GM06990 (cell line): Measurements from ENCODE around the gene CBARP.

Source experiments
- DNase-seq: peaks from one replicate; pipeline ENCODE4 v3.0.0-alpha.2; 2011; ENCODE audit not compliant: insufficient read length; ENCODE audit errors: extremely low read depth
- H3K27me3 ChIP-seq: replicated peaks from 2 replicates; pipeline ENCODE4 v1.6.0; 2011; ENCODE audit warnings: low read length; ENCODE audit not compliant: control insufficient read depth, insufficient read depth
- H3K36me3 ChIP-seq: 2 replicates; pipeline ENCODE4 v1.5.1; 2011; ENCODE audit warnings: low read length; ENCODE audit not compliant: control insufficient read depth, insufficient read depth
- H3K4me3 ChIP-seq: replicated peaks from 2 replicates; pipeline ENCODE4 v1.5.1; 2011; ENCODE audit warnings: low read depth, mild to moderate bottlenecking, control low read depth, low read length
- CTCF ChIP-seq: IDR thresholded peaks from 2 replicates; pipeline ENCODE4 v1.5.1; 2011; ENCODE audit warnings: low read length, control low read depth, mild to moderate bottlenecking, inconsistent platforms; ENCODE audit not compliant: insufficient read depth, poor library complexity, severe bottlenecking

CBARP gene

GRCh38 chr19:1218751-1219567, 18.8 kb downstream of the CBARP start:
- H3K36me3 ChIP-seq: peaks cover 21% of the 10 kb centered on the region
- H3K27me3 ChIP-seq: no peaks in the 10 kb centered on the region
- TF ChIP-seq CTCF: no peak
- H3K4me3 ChIP-seq: no peak overlapping the region
- no peak for DNase-seq

GRCh38 chr19:1217366-1217765, 20.4 kb downstream of the CBARP start:
- TF ChIP-seq CTCF: no peak
- Histone ChIP-seq H3K4me3 (no peak overlapping the region), H3K27me3 (no peaks in the 10 kb centered on the region), H3K36me3 (peaks cover 14% of the 10 kb centered on the region)
- DNase-seq: no peak

- Histone ChIP-seq H3K27me3 (no peaks in the 10 kb centered on the region), H3K4me3 (no peak overlapping the region), H3K36me3 (peaks cover 14% of the 10 kb centered on the region)
- no peak for TF ChIP-seq CTCF
- no peak for DNase-seq
Observed at GRCh38 chr19:1216756-1217155, 21.0 kb downstream of the CBARP start.

- H3K36me3 ChIP-seq: peaks cover 11% of the 10 kb centered on the region
- no peaks in the 10 kb centered on the region for H3K27me3 ChIP-seq
- DNase-seq: peak; percentile 6
- H3K4me3 ChIP-seq: no peak overlapping the region
- no peak for TF ChIP-seq CTCF
Observed at GRCh38 chr19:1214862-1215731, 22.7 kb downstream of the CBARP start.

GRCh38 chr19:1214299-1214861, 23.4 kb downstream of the CBARP start:
- no peak for DNase-seq
- no peak for TF ChIP-seq CTCF
- Histone ChIP-seq H3K4me3 (no peak overlapping the region), H3K27me3 (no peaks in the 10 kb centered on the region), H3K36me3 (peaks cover 8% of the 10 kb centered on the region)
